ENCODE data around the gene WDR20. TPM values are rescaled to one million over a fixed set of nuclear protein-coding genes. Genes with fewer than 3 reads are reported as not detected.
A peak's percentile ranks its signal among the peaks of the same experiment; 100 is the strongest.

Gene WDR20
- total and polyA plus RNA-seq, 10 of the 15 experiments (the other 5 are each of a cell fraction or from before 2014, with no cell fraction given), result 9.1 to 25.9 (median 18.4) TPM

DNA sequence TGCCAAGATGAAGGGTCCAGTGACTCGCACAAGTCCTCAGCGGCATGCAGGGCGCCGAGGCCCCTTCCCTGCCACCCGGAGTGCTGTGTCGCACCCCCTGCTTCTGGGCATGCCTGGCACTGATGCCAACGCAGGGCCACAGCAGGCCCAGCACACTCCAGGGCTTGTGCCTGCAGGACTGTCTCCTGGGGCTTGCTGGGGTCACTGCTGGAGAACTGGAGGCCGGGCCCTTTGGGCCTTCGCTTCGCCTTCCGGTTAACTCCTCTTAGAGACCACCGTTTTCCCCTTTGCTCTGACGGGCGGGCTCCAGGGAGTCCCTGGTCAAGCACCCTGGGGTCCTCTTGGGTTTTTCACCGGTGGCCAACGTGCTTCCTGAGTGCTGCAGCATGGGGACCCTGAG lies 79.6 kb downstream of the WDR20 start (continued):
- TF ChIP-seq MXI1 (IDR thresholded peaks at IDR 0.05; ENCODE audit: low read depth, low read length) (no peak), EGR1 (IDR thresholded peaks at IDR 0.05; ENCODE audit: borderline replicate concordance in 1 of 2, low read depth in 2 of 2, low read length in 2 of 2) (no peak)

DNA sequence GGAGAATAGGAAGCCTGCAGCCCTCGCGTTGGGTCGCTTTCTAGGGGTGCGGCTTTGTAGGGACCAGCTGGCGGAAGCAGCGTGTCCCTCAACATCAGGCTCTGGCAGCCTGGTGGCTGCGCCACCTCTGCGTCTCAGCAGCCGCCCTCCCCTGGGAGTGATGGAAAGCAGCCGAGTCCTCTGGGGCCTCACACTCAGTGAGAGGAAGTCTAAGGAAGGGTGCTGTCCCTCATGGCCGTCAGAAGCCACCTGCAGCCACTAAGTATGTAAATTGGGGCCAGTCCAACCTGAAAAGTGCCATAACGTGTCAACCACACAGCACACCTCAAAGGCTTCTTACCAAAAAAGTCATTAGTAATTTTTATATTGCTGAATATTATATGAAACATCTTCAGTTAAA lies 80.3 kb downstream of the WDR20 start:
- RAD21 ChIA-PET (ENCODE audit: unreplicated experiment), result no interaction called here
- no peak overlapping the region for H3K9ac ChIP-seq (ENCODE audit: control insufficient read depth, insufficient read depth, low read length)
- SMC1A ChIA-PET (ENCODE audit: uncharacterized antibody, unreplicated experiment), result no interaction called here
- H4K20me1 ChIP-seq (ENCODE audit: control insufficient read depth, insufficient read depth), result no peaks in the 10 kb centered on the region
- CTCF ChIA-PET, result no interaction called here
- BruUV-seq (replicated peaks), result no TSS peak
- ATAC-seq (peak; percentile 94), DNase-seq (ENCODE audit: low read depth, low spot score) (peak; percentile 40), FAIRE-seq (peak; percentile 61)
- no peaks in the 10 kb centered on the region for H3K79me2 ChIP-seq (ENCODE audit: control insufficient read depth, insufficient read depth, low read length)
- no peaks in the 10 kb centered on the region for H3K27me3 ChIP-seq (replicated peaks in 1 of 2; ENCODE audit: control insufficient read depth in 2 of 2, insufficient read depth in 2 of 2, low read length in 1 of 2)
- no peak overlapping the region for H2AFZ ChIP-seq (ENCODE audit: control insufficient read depth, low read depth, low read length)
- no peak overlapping the region for H3K4me3 ChIP-seq
- peaks cover 10% of the 10 kb centered on the region for H3K4me1 ChIP-seq (ENCODE audit: control insufficient read depth, insufficient read depth, low read length)
- H3K4me2 ChIP-seq (ENCODE audit: control insufficient read depth, insufficient read depth), result peak overlapping the region; percentile 38
- WGBS (ENCODE audit: insufficient coverage, insufficient replicate concordance, low lambda C conversion rate, missing lambda C conversion rate), result 1% methylated on average over 12 of the region's 12 CpGs
- H3K27ac ChIP-seq (ENCODE audit: control insufficient read depth, insufficient read depth), result 0 out of 2 replicates have a peak overlapping the region, but pooled peaks have one; percentile 33
- intact Hi-C loops (cut with micrococcal nuclease; ENCODE audit: unreplicated experiment) (no loop called here), in situ Hi-C loops (cut with MboI) (no loop called here)
- H3K36me3 ChIP-seq (ENCODE audit: control insufficient read depth in 2 of 2, insufficient read depth in 2 of 2, low read length in 1 of 2), result no peaks in the 10 kb centered on the region; a peak in 3 of 4 replicates
- POLR2A ChIA-PET, result interaction anchor here (0.6 kb wide), 1 partner anchor 477 kb away, joined by 6 read pairs; no protein-coding TSS in a partner anchor
- no peaks in the 10 kb centered on the region for H3K9me3 ChIP-seq (replicated peaks; ENCODE audit: control insufficient read depth, insufficient read depth, low read length)
- TF ChIP-seq IKZF1 (conservative IDR thresholded peaks at IDR 0.05), result peak; percentile 71
- TF ChIP-seq ZNF207 (IDR thresholded peaks at IDR 0.05; ENCODE audit: borderline replicate concordance), result no peak
- no peak for TF ChIP-seq RCOR1 (conservative IDR thresholded peaks at IDR 0.05; ENCODE audit: low read depth, low read length)
- no peak for TF ChIP-seq POLR2A (IDR thresholded peaks at IDR 0.05; ENCODE audit: low read depth, low read length)
- no peak for TF ChIP-seq PAX5 (IDR thresholded peaks at IDR 0.05; ENCODE audit: borderline replicate concordance, low read depth, low read length)
- TF ChIP-seq, protein P1, sequence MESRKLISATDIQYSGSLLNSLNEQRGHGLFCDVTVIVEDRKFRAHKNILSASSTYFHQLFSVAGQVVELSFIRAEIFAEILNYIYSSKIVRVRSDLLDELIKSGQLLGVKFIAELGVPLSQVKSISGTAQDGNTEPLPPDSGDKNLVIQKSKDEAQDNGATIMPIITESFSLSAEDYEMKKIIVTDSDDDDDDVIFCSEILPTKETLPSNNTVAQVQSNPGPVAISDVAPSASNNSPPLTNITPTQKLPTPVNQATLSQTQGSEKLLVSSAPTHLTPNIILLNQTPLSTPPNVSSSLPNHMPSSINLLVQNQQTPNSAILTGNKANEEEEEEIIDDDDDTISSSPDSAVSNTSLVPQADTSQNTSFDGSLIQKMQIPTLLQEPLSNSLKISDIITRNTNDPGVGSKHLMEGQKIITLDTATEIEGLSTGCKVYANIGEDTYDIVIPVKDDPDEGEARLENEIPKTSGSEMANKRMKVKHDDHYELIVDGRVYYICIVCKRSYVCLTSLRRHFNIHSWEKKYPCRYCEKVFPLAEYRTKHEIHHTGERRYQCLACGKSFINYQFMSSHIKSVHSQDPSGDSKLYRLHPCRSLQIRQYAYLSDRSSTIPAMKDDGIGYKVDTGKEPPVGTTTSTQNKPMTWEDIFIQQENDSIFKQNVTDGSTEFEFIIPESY (IDR thresholded peaks at IDR 0.05), result no peak
- 0 out of 2 replicates have a peak, but pooled peaks have one; percentile 53 for TF ChIP-seq DPF2 (IDR thresholded peaks at IDR 0.05)
- 0 out of 2 replicates have a peak, but pooled peaks have one; percentile 17 for TF ChIP-seq EED (IDR thresholded peaks at IDR 0.05; ENCODE audit: low read depth)
- TF ChIP-seq JUND (IDR thresholded peaks at IDR 0.05; ENCODE audit: low read depth, low read length), result no peak
- TF ChIP-seq IKZF2 (IDR thresholded peaks at IDR 0.05), result peak; percentile 61 to 76; a peak in 2 of 4 replicates
- no peak for TF ChIP-seq JUNB (IDR thresholded peaks at IDR 0.05)
- TF ChIP-seq CHD4 (IDR thresholded peaks at IDR 0.05), result no peak
- TF ChIP-seq, protein P2, sequence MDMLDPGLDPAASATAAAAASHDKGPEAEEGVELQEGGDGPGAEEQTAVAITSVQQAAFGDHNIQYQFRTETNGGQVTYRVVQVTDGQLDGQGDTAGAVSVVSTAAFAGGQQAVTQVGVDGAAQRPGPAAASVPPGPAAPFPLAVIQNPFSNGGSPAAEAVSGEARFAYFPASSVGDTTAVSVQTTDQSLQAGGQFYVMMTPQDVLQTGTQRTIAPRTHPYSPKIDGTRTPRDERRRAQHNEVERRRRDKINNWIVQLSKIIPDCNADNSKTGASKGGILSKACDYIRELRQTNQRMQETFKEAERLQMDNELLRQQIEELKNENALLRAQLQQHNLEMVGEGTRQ (IDR thresholded peaks at IDR 0.05; ENCODE audit: borderline replicate concordance, low read depth, low read length), result no peak
- TF ChIP-seq TARDBP (IDR thresholded peaks at IDR 0.05; ENCODE audit: borderline replicate concordance), result no peak
- TF ChIP-seq FOXK2 (IDR thresholded peaks at IDR 0.05), result no peak
- no peak for TF ChIP-seq HDAC6 (IDR thresholded peaks at IDR 0.05; ENCODE audit: unreplicated experiment)
- TF ChIP-seq SMARCA5 (IDR thresholded peaks at IDR 0.05), result no peak
- TF ChIP-seq SUZ12 (IDR thresholded peaks at IDR 0.05; ENCODE audit: unreplicated experiment), result no peak
- no peak for TF ChIP-seq RB1 (IDR thresholded peaks at IDR 0.05; ENCODE audit: borderline replicate concordance)
- no peak for TF ChIP-seq RBBP5 (conservative IDR thresholded peaks at IDR 0.05)
- no peak for TF ChIP-seq TBL1XR1 (IDR thresholded peaks at IDR 0.05; ENCODE audit: low read depth, low read length)
- TF ChIP-seq NFXL1 (IDR thresholded peaks at IDR 0.05; ENCODE audit: borderline replicate concordance), result no peak
- no peak for TF ChIP-seq SREBF1 (IDR thresholded peaks at IDR 0.05; ENCODE audit: low read length)
- no peak for TF ChIP-seq ZNF622 (IDR thresholded peaks at IDR 0.05)
- TF ChIP-seq ZNF217 (IDR thresholded peaks at IDR 0.05), result no peak

All from GM12878 (cell line).